IPS-NIHi7 (cell line): ENCODE results near the gene LAD1.
A peak's percentile ranks its signal among the peaks of the same experiment; 100 is the strongest.

Source experiments
- DNase-seq: peaks from one replicate; pipeline ENCODE4 v3.0.0; 2012; ENCODE audit warnings: mixed read lengths; ENCODE audit errors: extremely low spot score

Gene LAD1

DNA sequence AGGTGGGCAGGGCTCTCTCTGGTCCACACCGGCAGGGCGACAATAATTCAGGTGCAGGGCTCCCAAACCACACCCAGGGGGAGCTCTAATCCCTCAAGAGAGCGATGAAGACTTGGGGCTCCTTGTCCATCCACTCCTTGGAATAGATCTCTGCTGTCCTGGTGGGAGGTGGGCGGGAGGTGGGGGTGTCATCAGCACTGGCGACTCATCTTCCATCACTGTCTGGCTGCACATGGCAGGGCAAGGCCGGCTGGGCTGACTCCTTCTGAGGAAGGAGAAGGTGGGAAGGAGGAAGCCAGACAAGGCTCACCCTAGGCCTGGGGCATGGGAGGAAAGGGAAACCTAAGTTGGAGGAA, 50.9 kb downstream of the LAD1 start:
- peak; percentile 93 for DNase-seq

DNA sequence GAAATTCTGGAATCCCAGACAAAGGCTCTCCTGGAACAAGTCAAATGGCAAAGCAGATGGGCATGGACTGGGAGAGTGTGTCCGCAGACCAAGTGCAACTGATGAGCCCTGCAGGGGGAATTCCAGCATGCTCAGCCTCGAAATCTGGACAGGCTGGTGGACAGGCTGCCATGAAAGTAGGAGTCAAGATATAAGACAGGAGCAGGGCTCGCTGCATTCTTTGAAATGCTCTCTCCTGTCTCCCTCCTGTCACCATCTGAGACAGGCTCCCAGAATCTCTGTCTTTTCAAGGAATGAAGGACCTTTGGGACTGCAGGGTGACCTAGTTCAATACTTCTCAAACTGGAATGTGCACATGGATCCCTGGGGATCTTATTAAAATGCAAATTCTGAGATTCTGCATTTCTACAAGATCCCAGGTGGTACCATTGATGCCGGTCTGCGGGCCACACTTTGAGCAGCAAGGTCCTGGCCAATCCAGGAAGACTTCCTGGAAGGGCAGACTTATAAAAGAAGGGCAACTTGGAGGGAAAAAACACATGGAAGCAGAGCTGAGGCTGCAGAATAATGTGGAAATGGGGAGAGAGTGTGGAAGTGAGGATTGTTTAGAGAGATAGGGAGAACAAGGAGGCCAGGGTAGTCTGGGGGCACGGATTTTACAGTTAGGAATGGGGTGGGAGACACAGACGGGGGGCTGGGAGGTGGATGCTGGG, 51.5 kb downstream of the LAD1 start:
- no peak for DNase-seq

DNA sequence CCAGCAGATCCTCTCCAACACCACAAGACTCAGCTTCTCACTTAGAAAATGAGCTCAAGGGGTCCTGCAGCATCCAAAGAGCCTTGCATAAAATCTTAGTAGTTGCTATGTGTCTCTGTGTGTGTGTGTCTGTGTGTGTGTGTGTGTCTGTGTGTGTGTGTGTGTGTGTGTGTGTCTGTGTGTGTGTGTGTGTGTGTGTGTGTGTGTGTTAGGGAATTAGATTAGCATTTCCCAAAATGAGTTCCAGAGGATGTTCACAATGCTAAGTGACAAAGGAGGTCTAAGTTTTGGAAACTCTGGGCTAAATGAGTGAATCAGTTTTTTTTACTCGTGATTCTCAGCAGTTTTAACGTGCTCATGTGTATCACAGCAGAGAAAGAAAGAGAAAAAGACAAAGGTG, 52.1 kb downstream of the LAD1 start:
- DNase-seq, result no peak

DNA sequence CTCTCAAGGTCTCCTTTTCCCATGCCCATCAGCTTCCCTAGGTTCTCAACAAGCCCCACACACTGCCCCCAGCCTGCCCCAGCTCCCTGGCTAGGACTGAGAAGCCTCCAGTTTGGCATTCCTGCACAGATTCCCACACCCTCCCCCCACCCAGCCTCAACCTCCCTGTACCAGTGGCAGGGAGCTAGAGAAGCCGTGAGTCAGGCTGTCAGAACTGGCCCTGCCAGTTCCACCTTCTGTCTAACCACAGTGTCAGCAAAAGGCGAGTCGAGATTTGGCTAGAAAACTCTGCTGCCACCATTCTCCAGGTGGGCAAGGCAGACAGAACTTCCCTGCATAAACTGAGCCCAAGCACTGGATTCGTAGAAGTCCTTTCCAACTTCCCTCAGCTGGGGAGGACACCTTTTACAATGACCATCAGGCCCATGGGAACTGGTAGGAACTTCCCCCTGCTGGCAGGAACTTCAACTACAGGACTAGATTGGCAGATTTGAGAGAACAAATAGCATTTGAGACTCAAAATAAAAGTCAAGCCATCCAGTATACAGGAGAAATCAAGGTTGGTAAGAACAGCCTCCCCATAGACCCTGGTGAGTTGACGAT, 52.7 kb downstream of the LAD1 start:
- DNase-seq, result peak; percentile 73

DNA sequence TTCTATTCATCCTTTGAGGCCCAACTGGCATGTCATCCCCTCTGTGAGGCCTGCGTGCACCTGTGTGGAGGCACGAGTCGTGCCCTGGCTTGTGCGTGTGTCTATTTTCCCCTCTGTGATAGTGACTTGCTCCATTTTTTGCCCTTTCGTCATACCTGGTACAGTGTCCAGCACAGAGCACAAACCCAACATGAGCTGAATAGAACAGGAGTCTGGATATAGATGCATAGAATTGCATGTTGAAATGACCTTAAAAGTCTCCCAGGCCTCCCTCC, 54.1 kb downstream of the LAD1 start:
- no peak for DNase-seq

DNA sequence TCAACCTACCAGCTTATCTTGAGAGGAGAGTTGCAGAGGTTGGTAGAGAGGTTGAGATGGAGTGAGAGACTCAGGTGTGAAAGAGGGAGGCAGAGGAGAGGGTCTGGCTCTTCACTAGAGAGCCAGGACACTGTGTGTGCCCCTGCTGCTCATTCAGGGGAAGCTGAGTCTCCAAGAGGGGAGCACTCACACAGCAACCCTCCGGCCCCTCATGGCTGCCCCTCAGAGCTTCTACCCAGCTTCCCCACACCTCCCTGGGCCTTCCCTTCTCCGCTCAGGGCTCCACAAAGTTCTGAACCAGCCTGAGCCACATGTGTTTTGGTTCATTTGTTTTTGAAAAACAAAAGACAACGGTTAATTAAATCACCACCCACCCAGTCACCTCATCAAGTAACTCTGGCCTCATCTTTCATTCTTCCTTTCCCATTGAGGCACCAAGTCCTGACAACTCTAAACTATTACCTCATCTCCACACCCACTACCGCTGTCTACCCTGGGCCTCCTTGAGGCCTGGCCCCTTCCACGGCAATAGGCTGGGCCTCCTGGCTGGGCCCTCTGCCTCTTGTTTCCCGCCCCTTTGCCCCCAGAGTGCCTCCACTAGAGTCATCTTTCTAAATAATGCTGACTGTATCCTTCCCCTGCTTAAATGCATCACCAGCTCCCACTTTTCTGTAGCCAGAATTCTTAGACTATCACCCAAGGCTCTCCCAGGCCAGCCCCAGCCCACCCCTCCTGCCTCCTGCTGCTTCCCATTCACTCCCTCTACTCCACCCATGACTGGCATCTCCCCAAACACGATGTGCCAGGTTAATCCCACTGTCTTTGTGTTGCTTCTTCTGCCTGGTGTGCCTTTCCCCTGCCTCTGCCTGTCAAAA, 54.7 kb downstream of the LAD1 start:
- DNase-seq, result no peak

DNA sequence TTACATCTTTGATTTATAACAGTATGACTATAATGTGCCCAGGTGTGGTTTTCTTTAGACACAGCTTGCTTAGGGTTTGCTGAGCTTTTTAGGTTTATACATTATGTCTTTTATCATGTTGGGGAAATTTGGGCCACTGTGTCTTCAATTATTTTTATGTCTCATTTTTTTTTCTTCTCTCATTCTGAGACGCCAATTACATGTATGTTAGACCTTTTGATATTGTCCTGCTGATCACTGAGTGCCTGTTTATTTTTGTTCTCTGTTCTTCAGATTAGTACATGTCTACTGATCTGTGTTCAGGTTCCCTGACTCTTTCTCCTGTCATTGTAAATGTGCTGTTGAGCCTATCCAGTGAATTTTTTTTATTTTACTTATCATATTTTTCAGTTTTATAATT, 57.7 kb downstream of the LAD1 start:
- no peak for DNase-seq

DNA sequence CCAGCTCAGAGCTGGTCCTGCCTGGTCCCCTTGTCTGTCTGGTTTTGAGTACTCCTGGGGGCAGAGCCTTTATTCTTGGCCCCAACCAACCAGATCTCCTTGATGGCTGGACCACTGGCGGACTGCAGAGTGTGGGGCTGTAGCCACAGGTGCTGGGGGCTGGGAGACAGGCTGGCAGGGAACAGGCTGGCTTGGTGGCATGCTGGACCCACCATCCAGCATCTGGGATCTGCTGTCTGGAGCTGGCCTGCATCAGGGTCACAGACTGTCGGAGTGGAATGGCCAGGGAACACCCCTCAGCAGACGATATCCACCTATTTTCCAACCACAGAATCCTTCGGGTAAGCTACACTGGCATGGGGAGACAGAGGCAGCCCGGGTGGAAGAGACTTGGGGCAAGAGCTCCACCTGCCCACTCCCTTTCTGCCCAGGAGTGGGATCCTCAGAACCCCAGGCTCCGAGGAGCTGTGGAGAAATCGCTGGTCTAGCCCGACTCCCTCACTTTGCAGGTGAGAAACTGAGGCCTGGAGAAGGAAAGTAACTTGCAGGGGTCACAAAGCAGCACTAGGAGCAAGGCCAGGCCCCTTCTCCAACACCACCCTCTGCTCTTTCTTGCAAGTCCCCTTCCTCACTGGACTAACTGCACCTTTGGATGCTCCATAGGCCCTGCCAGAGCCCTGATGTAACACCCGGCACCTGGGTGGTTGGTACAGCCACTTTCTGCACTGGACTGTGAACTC, 62.2 kb downstream of the LAD1 start:
- no peak for DNase-seq

DNA sequence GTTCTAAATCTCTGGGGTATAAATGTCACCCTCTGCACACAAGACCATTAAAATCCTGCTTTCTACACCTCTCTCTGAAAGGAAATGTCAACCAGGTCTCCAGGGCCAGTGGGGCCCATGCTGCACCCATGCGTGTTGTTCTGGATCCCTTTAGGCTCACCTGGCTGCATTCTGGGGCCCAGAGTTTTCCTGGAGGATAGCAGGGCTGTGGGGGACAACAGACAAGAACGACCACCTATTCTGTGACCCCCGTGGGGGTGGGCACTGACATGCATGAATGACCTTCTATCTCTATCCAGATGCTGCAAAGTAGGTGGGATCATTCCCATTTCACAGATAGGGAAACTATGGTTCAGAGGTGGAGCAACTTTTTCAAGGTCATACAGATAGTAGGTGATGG, 63.2 kb downstream of the LAD1 start:
- DNase-seq, result no peak

DNA sequence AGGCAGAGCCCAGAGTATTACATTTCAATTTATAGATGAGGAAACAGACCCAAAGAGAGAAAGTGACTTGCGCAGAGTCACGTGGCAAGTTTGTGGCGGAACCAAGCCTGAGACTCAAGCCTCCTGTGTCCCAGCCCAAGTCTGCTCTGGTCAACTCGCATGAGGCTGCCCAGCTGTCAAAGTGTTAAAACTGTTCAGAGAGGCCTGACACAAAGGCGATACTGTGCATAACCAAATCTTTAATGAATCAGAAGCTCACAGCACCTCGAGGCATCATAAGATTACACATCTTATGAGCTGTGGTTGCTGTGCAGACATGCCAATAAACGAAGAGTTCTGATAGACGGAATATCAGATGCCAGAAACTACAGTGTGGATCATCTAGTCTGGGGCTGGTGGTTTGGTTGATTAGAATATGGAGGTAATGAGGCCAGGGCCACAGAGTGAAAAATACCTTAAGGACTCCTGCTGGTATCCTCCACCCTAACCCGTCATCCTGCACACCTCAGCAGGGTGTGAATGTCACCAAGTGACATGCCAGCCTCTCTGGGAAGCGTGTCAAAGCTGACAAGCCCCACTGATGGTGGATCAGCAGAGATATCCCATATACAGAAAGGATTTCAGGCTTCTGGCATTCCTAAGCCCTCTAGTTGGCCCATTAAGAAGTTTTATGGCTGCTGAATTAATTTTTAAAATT, 63.8 kb downstream of the LAD1 start:
- no peak for DNase-seq

DNA sequence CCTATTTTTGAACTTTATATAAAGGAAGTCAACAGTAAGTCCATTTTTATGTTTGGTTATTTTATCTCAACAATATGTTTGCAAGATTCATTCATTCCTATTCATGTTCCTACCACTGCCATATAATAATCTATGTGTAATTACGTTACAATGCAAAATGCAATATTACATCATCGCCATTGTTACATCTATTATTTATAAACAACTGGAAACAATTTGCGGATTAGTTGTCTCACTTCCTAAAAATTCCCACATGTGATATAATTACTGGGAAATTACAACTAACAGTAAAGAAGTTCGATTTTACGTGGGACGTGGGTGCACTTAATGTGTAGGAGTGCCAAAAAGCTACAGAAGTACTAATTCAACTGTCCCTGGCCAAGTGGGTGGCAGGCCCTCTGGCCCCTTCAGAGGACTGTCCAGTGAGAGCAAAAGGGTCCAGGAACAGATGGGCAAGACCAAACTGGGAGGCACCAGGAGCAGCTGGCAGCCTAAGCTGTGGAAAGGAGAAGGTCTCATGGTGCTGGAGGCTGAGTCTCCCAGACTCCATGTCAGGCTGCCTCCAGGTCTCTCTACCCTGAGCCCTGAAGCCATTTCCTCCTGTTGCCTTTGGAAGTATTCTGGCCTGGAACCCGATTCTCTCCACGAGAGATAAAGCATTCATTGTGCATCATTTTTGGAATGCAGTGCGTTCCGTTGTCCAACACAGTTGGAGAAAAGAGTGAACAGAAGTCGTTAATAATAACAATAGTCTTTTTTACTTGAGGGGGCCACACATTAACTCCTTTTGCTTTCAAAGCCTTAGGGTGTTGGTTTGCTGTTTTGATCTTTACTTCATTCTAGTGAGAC, 64.6 kb downstream of the LAD1 start:
- DNase-seq, result no peak

DNA sequence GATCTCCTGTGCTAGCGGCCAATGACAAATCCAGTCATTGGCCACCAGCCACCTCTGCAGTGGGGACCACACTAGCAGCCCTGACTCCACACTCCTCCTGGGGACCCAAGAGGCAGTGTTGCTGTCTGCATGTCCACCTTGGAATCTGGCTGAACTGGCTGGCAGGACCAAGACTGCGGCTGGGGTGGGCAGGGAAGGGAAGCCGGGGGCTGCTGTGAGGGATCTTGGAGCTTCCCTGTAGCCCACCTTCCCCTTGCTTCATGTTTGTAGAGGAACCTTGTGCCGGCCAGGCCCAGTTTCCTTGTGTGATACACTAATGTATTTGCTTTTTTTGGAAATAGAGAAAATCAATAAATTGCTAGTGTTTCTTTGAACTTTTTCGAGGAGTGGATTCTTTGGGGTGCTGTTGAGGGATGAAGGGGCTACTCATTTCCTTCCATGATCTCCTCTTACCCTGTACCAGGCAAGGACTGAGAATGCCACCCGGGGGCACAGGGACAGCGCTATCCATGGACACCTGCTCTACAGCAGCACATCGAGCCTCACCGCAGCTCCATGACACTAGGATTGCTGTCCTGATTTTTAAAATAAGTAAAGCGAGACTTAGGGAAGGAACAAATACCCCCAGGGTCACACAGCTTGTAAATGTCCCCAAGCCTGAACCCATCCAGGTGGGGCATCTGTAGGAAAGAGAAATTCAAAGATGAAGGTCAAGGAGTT, 66.3 kb downstream of the LAD1 start:
- DNase-seq, result no peak

DNA sequence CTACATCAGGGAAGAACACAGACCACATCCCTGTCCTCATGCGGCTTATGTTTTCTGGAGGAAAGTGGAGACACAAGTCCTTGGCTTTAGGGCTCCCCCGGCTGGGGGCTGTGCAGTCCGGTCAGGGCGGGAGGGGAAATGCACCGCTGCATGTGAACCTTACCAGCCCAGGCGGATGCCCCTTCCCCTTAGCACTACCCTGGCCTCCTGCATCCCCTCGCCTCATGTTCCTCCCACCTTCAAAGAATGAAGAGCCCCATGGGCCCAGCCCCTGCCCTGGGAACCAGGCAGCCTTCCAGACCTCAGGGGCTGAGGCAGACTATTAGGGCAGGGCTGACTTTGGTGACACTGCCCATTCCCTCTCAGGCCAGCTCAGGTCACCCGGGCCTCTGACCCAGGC, 67.1 kb downstream of the LAD1 start:
- no peak for DNase-seq

DNA sequence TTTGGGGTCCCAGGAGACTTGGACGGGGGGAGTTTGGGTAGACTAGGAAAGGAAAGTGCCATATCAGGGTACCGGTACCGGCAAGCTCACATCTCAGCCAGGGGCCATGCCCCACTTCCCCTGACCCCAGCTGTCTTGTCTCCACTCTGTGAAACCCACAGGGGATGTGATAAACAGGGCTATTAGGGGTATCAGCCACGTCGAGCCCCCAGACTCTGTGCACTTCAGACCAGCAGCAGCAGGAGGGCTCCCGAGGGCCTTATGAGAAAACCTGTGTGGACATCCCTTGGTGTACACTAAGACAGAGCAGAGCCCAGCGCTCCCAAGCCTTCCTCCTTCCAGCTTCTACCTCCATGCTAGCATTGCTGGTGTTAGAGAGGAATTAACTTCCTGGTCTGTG, 68.0 kb downstream of the LAD1 start:
- DNase-seq, result no peak
